Measurements from ENCODE around the gene TOR1A.
"Not testable (repeated sequence)": the region's sequence is repeated elsewhere in the genome, so short reads cannot be mapped to it uniquely, and the experiment has no call there.

Gene TOR1A

GRCh38 chr9:129783516-129784361 is 40.2 kb downstream of the TOR1A start:
- peak; percentile 84 for DNase-seq (ENCODE audit: low read depth, low spot score)

- DNase-seq (ENCODE audit: low read depth, low spot score), result no peak
Measured at GRCh38 chr9:129781981-129782380, 42.0 kb downstream of the TOR1A start.

GRCh38 chr9:129781131-129781530 is 42.8 kb downstream of the TOR1A start:
- DNase-seq (ENCODE audit: low read depth, low spot score), result no peak

GRCh38 chr9:129779560-129780190 is 44.3 kb downstream of the TOR1A start:
- no peak for DNase-seq (ENCODE audit: low read depth, low spot score)

GRCh38 chr9:129778469-129778868 is 45.5 kb downstream of the TOR1A start:
- no peak for DNase-seq (ENCODE audit: low read depth, low spot score)

- DNase-seq (ENCODE audit: low read depth, low spot score), result no peak
Measured at GRCh38 chr9:129777769-129778130, 46.2 kb downstream of the TOR1A start.

- peak; percentile 99 for DNase-seq (ENCODE audit: low read depth, low spot score)
Measured at GRCh38 chr9:129776938-129777768, 46.8 kb downstream of the TOR1A start.

GRCh38 chr9:129776566-129776937 is 47.4 kb downstream of the TOR1A start:
- DNase-seq (ENCODE audit: low read depth, low spot score), result peak; percentile 64

GRCh38 chr9:129776096-129776495 is 47.8 kb downstream of the TOR1A start:
- not testable (repeated sequence) for DNase-seq (ENCODE audit: low read depth, low spot score)

- no peak for DNase-seq (ENCODE audit: low read depth, low spot score)
Measured at GRCh38 chr9:129775448-129775798, 48.5 kb downstream of the TOR1A start.

- DNase-seq (ENCODE audit: low read depth, low spot score), result peak; percentile 38
Measured at GRCh38 chr9:129774791-129775447, 49.0 kb downstream of the TOR1A start.

- peak; percentile 11 for DNase-seq (ENCODE audit: low read depth, low spot score)
Measured at GRCh38 chr9:129773262-129774048, 50.5 kb downstream of the TOR1A start.

GRCh38 chr9:129770741-129771140 is 53.2 kb downstream of the TOR1A start:
- DNase-seq (ENCODE audit: low read depth, low spot score), result no peak

GRCh38 chr9:129769669-129770068 is 54.3 kb downstream of the TOR1A start:
- DNase-seq (ENCODE audit: low read depth, low spot score), result no peak

- no peak for DNase-seq (ENCODE audit: low read depth, low spot score)
Measured at GRCh38 chr9:129768486-129768885, 55.5 kb downstream of the TOR1A start.

GRCh38 chr9:129765764-129766317 is 58.1 kb downstream of the TOR1A start:
- DNase-seq (ENCODE audit: low read depth, low spot score), result no peak

- DNase-seq (ENCODE audit: low read depth, low spot score), result peak; percentile 55
Measured at GRCh38 chr9:129762985-129763926, 60.7 kb downstream of the TOR1A start.

Measured in astrocyte of the hippocampus (primary cell).